Heart left ventricle (tissue), 13 donors: ENCODE data around the gene SSR1.

Experiments used
- CTCF ChIP-seq, 12 donors: fragments of 200-600 bp; sonication (generic) in 4 of 12; IDR thresholded peaks; one replicate each; pipeline versions ENCODE4 v1.5.0 to v1.8.0; 2018 to 2022; ENCODE audit warnings: antibody characterized with exemption in 12 of 12, mild to moderate bottlenecking in 5 of 12
- POLR2A ChIP-seq, 2 donors: fragments of 450-650 bp; IDR thresholded peaks; one replicate each; pipeline ENCODE4 v1.6.1; 2017; ENCODE audit warnings: antibody characterized with exemption in 2 of 2, mild to moderate bottlenecking in 2 of 2, moderate library complexity in 2 of 2
- donor health status: ischemic (EF 13 %, LVEDD 7.1; RV severe dilation, severe dysfunction).
- donor health status: DM: no; HTN: yes; CAD: no.
- donor health status: DM: no; HTN: no; CAD: no.
- donor health status: ischemic (EF 25% LVEDD 6.9; RV normal size, moderate dysfunction).
- donor health status: ischemic (EF 25% LVEDD 5.7; RV mildly dilated, moderate dysfunction).
- donor health status: ischemic (EF 35%, LVEDD 5.7; RV mildly dilated, moderate dysfunction).
- donor health status: nonischemic (EF 11% LVEDD 7.7; RV severe dilation, severe dysfunction).
- donor health status: DM: yes; HTN: yes; CAD: no.
- donor health status: PGD.
- donor health status: ischemic (EF 29% LVEDD 5.4; RV normal size, mild dysfunction).
- donor health status: nonischemic (EF 23%, LVEDD 6.1; RV moderate dilation, normal function).

- TF ChIP-seq CTCF (IDR thresholded peaks at IDR 0.05) (no peak), POLR2A (IDR thresholded peaks at IDR 0.05) (no peak)
These were observed 71.0 kb downstream of the SSR1 start for GRCh38 chr6:7241709-7242645.
